HG03066 (cell line): Measurements from ENCODE around the gene ELFN1.

Experiments used
- ATAC-seq: cut with Tn5 transposase; IDR thresholded peaks from one replicate; pipeline ENCODE4 v1.9.1; 2021; ENCODE audit warnings: low read depth; ENCODE audit not compliant: unreplicated experiment

Gene ELFN1

GRCh38 chr7:1641661-1642260 lies 28.3 kb upstream of the ELFN1 start:
- no peak for ATAC-seq

- no peak for ATAC-seq
These were observed 27.8 kb upstream of the ELFN1 start for GRCh38 chr7:1642291-1642731.

- ATAC-seq = no peak
These were observed 26.6 kb upstream of the ELFN1 start for GRCh38 chr7:1643270-1644092.

GRCh38 chr7:1644341-1645070 lies 25.6 kb upstream of the ELFN1 start:
- no peak for ATAC-seq

GRCh38 chr7:1645071-1645409 lies 25.0 kb upstream of the ELFN1 start:
- ATAC-seq = no peak

GRCh38 chr7:1645476-1645875 lies 24.6 kb upstream of the ELFN1 start:
- no peak for ATAC-seq

- ATAC-seq = no peak
These were observed 23.7 kb upstream of the ELFN1 start for GRCh38 chr7:1646391-1646790.

GRCh38 chr7:1646957-1647891 lies 22.9 kb upstream of the ELFN1 start:
- ATAC-seq = no peak

- ATAC-seq = no peak
These were observed 22.0 kb upstream of the ELFN1 start for GRCh38 chr7:1647961-1648672.

- no peak for ATAC-seq
These were observed 20.2 kb upstream of the ELFN1 start for GRCh38 chr7:1649751-1650326.

- ATAC-seq = no peak
These were observed 19.6 kb upstream of the ELFN1 start for GRCh38 chr7:1650363-1651030.

GRCh38 chr7:1651031-1651446 lies 19.0 kb upstream of the ELFN1 start:
- ATAC-seq = no peak

- no peak for ATAC-seq
These were observed 18.2 kb upstream of the ELFN1 start for GRCh38 chr7:1651891-1652290.

GRCh38 chr7:1653500-1653899 lies 16.6 kb upstream of the ELFN1 start:
- ATAC-seq = no peak

GRCh38 chr7:1654111-1654510 lies 16.0 kb upstream of the ELFN1 start:
- ATAC-seq = no peak

GRCh38 chr7:1654738-1655475 lies 15.2 kb upstream of the ELFN1 start:
- no peak for ATAC-seq

- no peak for ATAC-seq
These were observed 10.4 kb upstream of the ELFN1 start for GRCh38 chr7:1659696-1660095.

GRCh38 chr7:1661461-1661860 lies 8.6 kb upstream of the ELFN1 start:
- no peak for ATAC-seq
